Fibroblast of peridontal ligament (primary cell): Measurements from ENCODE around the gene ANG.
A peak's percentile ranks its signal among the peaks of the same experiment; 100 is the strongest.
"Not testable (repeated sequence)": the region's sequence is repeated elsewhere in the genome, so short reads cannot be mapped to it uniquely, and the experiment has no call there.

Experiments used
- DNase-seq: peaks from one replicate; pipeline ENCODE4 v3.0.0-alpha.2; 2010; ENCODE audit errors: extremely low read depth

Gene ANG

DNA sequence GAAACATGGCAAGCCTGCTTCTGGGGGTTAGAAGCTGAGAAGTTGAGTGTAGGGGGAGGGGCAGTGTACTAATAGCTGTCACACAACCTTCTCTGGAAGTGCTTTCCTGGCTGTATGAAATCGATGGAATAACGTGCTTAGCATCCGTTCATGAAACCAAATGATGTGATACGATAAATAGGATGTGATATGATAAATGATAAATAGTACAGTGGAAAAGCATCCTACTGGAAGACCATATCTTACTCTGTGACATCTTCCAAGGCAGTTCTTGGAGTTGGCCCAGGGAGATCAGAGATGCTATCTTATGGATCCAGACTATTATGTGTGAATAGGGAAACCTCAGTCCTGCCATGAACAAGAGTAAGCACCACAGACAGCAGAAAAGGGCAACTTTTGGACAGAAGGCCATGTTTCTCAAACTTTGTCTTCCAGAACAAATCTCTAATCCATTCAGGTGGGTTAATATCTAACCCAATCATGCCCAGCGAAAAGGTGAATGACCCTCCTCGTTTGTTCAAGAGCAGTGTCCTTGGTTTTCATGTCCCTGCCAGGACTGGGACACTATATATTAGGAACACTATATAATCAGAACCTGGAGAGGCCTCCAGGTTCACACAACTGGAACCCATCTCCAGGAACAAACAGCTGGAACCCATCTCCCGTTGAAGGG is at the start of gene ANG:
ANG (plus strand) TSS at position 598 of the 673 bp plus-strand sequence. CDS start 4,801 bp downstream, outside the sequence.
- DNase-seq, result no peak

DNA sequence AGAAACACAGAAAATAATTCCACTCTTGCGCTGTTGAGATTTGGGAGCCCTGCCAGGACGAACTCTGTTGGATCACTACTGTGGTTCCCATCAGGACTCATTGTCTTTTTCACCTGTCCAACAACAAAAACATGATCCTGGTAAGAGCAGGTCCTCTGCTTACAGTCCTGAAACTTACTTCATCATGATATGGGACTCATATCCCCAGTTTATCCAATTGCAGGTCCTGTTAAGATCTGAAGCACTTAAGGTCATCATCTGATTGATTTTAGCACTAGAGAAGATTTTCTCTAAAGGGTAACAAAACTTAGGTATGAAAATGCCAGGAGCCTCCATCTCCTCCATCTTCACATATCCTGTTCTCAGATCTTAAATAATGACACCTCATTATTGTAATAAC is 47.0 kb upstream of the ANG start, which contains the start of gene OR6S1:
OR6S1 (minus strand) TSS at position 101 of the 400 bp plus-strand sequence; CDS start at position 101, 0 bp downstream.
- DNase-seq, result no peak

DNA sequence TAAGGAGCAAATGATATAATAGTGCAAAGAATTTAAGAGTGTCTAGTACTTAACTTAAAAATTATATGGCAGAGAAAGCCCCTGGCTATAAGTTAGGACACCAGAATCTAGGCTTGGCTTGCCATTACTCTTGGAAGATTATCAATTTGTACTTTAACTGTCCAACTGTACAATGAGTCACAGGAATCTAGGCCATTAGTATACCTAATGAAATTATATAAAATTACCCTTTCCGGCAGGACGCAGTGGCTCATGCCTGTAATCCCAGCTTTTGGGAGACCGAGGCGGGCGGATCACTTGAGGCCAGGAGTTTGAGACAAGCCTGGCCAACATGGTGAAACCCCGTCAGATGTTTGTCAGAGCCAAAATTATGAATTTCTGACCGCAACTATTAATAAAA is 46.4 kb upstream of the ANG start:
- DNase-seq, result no peak

DNA sequence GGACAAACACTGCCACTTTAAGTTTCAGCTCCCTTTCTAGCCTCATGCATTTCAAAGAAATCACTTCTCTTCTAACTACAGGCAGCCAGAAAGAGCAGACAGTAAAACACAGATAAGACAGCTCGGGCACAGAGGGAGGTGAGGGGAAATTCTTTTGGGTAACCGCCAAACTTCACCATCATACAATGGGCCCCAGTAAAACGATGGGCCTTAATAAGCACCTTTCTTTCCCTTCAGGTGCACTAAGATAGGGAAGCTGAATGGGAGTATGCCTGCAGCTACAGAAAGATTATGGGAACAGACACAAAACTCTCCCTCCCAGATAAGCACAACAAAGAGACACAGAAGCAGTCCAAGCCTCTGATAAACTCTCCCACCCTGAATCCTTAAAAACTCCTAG is 45.8 kb upstream of the ANG start:
- not testable (repeated sequence) for DNase-seq

DNA sequence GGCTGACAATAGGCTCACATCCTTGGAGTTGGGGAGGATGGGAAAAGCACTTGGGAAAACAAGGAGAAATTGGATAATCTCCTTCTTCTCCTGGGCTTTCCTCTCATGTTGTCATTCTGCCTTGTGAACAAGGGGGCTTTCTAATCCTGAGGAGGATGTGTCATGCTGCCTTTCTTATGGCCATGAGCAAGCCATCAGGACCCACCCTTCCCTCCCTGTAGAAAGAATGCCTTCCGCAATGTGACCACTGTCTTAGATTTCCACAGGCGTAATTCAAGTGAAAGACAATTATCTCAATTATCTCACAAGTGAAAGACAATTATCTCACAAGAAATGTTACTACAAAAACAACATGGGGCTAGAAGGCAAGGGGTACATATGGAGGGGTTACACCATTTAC is 44.0 kb upstream of the ANG start:
- DNase-seq, result no peak

DNA sequence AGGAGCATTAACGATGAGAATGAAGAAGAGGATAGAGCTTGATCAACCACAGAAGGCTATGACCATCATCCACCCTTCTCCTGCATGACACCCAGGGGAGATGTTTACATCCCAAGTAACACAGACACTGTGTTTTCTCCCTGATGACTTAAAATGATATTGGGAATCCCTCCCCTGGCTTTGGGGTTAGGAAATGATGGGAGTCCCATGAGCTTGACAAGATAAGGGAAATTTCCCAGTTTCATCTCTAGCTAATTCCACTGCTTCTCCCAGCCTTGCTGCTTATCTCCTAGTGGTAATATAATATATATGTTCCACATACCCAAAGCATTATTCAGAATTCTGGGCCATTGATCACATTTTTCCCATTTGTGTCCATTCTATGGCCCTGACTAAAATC is 43.1 kb upstream of the ANG start:
- no peak for DNase-seq

DNA sequence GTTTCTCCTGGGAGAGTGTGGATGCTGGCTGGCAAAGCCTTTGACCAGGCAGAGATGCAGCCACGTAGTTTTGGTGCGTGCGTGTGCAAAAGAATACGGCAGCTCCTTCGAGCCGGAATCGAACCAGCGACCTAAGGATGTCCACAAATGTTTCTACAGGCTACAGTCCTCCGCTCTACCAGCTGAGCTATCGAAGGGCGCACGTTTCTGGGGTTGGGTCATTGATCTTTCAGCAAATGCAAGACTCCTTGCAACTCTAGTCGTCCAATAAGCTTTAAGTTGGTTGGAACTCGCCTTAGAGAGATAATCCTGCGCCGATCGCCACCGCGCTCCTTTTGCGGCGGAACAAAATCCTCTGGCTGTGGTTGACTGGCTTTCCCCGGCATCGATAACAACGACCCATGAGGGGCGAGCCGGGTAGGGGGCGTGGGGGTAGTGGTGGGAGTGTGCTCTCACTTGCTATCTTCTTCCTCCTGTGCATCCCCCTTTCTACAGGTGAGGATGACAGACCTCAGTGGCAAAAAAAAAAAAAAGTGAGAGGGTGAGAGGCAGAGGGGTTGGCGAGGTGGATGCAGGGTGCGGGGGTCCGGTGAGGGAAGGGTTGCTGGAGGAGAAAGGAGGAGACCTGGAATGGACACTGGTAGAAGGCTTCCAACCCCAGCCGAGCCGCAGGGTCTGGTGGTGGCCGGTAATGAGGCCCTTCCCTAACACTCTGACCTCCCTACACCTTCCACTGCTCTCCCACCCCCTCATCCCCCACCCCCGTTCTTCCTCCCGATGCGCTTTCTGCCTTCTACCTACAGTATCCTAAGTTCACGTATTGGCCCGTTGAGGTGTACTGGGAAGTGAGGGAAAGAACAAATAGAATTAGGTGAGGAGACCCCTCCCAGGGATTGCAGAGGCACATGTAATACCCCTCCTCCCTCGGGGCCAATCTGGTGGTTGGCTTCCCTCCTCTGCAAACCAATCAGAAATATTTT is 35.3 kb upstream of the ANG start:
- DNase-seq, result peak; percentile 74

DNA sequence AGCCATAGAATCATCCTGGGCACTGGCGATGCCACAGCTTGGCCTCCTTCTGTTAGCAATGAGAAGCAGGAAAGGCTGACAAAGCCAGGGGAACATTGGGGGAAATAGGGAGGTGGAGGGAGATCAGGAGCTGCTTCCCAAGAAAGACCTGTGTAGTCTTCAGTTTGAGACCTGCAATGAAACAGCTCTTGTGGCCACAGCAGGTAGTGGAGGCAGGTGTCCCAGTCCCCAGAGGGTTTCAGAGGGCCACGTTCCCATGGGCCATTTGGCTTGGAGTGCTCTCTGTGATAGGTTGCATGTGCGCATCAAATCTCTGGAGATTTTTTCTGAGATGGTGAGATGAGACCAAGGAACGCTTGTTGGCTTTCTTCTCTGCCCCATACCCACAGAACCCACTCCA is 32.7 kb upstream of the ANG start:
- DNase-seq, result no peak

DNA sequence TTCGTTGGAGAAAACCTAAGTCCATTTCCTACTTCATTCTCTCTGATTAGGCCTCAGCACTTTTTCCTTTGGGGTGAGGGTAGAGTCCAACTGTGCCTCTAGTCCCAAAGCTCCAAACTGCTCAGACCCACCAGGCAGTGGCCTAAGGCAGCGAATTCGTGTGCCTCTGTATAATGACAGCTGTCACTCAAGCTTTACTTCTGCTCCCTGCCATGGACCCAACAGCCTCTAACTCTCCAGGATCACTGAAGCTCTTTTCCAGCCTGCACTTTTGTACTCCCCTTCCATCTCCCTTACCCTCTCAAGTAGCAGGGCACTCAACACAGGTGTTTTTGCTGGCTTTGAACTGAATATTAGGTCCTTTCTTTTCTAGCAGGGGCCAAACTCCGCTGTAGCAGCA is 32.3 kb upstream of the ANG start:
- DNase-seq, result no peak

DNA sequence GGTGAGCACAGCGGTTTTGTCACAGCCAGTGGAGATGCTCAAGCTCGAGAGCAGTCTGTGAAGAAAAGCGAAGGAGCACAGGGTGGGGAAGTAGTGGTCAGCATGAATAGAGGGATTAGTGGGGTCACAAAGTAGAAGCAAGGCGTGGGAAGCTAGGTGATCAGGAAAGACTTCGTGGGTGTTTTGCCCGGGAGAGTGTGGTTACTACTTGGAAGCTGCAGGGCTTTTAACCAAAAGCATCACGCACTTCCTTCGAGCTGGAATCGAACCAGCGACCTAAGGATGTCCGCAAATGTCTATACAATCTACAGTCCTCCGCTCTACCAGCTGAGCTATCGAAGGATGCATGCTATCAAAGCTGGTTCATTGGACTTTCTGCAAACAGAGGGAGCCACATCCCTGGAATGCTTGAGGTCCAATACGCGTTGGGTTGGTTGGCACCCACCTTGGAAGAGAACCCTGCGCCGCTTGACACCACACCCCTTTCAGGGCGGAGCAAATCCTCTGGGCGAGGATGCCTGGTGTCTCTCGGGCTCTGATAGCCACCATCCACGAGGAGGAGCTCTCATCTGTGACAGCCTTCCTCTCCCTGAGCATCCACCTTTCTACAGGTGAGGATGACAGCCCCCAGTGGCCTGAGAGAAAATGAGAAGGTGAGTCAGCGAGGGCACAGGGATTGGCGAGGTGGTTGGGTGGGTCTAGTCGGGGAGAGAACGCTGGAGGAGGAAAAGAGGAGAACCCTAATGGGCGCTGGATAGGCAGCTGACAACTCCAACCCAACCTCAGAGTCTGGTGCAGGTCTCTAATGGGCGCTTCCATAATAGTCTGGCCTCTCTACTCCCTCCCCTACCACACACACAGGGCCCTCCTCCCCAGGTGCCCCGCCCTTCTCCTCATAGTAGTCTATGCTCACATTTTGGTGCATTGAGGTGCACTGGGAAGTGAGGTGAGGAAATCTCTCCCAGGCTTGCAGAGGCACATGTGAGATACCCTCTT is 31.1 kb upstream of the ANG start:
- no peak for DNase-seq

DNA sequence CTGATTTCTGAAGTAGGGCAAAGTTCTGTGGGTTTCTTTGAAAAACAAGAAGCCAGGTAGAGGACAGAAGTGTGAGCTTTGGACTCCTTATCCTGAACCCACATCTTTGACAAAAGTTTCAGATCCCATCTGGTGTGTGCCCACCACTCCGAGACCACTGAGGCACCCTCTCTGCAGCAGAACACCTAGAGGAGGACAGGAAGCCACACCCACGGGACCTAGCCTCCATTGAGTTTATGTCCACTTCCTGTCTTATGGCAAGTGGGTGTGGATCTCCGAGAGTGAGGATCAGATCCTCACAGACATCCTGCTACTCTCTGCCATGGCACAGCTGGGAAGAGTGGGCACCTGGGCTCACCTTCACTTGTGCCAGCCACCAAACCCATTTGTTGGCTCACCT is 30.3 kb upstream of the ANG start:
- no peak for DNase-seq

DNA sequence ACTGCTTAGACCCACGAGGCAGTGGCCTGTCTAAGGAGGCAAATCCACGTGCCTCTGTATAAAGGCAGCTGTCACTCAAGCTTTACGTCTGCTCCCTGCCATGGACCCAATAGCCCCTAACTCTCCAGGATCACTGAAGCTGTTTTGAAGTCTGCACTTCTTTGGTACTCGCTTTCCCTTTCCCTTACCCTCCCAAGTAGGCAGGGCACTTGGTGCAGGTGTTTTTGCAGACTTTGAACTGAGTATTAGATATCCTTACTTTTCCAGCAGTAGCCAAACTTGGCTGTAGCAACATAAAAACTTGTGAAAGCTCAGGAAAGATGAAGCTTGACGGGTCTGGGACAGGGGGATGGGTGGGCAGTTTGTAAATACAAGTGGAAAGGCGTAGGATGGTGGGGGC is 29.2 kb upstream of the ANG start:
- no peak for DNase-seq

DNA sequence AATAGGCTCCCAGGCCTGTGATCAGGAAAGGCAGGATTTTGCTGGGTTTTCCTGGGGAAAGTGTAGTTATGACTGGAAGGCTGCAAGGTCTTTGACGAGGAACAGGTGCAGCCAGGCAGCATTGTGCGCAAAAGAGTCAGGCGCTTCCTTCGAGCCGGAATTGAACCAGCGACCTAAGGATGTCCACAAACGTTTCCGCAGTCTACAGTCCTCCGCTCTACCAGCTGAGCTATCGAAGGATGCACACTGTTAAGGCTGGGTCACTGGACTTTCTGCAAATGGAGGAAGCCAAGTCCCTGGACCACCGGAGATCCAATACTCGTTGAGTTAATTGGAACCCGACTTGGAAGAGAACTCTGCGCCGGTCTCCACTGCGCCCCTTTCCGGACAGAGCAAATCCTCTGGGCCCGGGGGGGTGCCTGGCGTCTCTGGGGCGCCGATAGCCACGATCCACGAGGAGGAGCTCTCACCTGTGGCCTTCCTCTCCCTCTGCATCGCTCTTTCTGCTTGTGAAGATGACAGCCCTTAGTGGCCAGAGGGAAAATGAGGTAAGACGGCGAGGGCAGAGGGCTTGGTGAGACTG is 28.7 kb upstream of the ANG start:
- no peak for DNase-seq

DNA sequence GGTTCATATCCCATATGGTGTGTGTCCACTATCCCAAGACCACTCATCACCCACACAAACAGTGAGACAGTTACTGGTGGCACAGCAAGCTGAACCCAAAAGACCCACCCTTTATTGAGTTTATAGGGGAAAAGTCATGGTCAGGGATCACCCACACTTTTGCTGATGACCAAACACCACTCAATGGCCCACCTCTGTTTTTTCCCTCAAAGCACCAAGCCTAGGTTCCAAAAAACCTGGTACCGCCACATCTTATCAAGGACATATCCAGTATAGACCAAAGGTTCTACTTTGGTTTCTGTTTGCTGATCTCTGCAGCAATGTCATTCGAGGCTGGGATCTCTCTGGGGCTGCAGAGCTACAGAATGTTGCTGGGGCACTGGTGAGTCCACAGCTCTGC is 27.4 kb upstream of the ANG start:
- no peak for DNase-seq

DNA sequence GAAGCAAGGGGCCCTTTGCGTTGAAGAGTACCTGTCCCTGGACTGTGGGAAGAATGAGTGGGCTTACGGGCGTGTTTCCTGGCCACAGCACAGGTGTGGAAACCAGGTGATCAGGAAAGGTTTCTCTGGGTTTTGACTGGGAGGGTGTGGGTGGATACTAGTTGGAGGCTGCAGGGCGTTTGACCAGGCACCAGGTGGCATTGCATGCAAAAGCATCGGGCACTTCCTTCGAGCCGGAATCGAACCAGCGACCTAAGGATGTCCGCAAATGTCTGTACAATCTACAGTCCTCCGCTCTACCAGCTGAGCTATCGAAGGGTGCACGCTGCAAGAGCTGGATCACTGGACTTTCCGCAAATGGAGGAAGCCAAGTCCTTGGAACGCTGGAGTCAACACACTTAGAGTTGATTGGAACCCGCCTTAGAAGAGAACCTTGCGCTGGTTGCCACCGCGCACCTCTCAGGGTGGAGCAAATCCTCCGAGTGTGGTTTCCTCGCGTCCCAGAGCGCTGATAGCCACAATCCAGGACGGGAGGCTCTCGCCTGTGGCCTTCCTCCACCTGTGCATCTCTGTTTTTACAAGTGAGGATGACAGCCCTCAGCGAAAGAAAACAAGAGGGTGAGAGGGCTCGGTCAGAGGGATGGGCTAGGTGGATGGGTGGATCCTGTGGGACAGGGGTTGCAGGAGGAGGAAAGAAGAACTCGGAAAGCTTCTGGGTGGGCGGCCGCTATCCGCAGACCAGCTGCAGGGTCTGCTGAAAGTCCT is 25.4 kb upstream of the ANG start:
- DNase-seq, result peak; percentile 55

DNA sequence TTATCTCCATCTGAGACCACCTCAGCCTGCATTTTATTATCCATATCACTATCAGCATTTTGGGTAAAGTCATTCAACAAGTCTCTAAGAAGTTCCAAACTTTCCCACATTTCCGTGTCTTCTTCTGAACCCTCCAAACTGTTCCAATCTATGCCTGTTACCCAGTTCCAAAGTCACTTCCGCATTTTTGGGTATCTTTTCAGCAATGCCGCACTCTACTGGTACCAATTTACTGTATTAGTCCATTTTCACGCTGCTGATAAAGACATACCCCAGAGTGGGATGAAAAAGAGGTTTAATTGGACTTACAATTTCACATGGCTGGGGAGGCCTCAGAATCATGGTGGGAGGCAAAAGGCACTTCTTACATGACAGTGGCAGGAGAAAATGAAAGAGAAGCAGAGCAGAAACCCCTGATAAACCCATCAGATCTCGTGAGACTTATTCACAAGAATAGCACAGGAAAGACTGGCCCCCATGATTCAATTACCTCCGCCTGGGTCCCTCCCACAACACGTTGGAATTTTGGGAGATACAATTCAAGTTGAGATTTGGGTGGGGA is 22.1 kb upstream of the ANG start:
- not testable (repeated sequence) for DNase-seq

DNA sequence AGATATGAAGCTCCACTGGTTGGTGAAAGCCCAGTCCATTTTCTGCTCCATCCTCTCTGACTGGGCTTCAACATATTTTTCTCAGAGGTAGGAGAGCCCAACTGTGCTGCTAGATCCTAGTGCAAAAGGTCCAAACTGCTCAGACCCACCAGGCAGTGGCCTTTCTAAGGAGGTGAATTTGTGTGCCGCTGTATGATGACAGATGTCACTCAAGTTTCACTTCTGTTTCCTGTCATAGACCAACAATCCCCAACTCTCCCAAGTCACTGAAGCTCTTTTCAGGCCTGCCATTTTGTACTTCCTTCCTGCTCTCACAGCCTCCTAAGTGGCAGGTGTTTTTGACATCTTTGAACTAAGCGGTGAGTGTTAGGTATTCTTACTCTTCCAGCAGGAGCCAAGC is 20.6 kb upstream of the ANG start:
- no peak for DNase-seq

DNA sequence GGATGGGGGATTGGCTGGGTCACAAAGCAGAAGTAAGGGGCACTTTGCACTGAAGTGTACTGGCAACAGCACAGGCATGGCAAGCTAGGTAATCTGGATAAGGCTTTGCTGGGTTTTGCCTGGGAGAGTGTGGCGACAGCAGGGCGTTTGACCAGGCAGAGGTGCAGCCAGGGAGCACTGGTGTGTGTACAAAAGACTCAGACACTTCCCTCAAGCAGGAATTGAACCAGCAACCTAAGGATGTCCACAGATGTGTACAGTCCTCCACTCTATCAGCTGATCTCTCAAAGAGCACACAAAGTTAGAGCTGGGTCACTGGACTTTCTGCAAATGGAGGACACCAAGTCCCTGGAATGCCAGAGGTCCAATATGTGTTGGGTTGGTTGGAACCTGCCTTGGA is 19.6 kb upstream of the ANG start:
- DNase-seq, result no peak

DNA sequence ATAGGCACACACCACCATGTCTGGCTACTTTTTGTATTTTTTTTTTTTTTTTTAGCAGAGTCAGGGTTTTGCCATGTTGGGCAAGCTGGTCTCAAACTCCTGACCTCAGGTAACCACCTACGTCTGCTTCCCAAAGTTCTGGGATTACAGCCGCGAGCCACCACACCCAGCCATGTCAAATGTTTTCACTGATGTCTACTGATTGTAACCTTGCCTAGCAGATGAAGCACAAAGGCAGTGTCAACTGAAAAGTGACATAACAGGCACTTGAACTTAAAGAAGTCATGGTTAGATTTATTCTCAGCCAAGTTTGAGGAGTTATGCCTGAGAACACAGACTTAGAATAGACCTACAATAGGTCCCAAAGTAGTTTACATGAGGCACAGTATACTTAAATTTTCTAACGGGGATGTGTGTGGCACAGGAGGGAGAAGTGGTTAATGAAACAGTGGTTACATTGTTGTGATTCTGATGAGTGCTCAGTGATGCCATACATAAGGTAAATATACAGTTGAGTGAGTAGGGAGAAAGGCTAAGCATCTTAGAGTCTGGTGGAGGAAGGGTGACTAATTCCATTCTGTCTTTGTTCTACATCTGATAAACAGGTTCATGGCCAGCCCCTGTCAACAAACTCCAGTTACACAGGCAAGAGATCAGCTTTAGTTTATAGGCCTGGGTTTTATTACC is 16.8 kb upstream of the ANG start:
- no peak for DNase-seq

DNA sequence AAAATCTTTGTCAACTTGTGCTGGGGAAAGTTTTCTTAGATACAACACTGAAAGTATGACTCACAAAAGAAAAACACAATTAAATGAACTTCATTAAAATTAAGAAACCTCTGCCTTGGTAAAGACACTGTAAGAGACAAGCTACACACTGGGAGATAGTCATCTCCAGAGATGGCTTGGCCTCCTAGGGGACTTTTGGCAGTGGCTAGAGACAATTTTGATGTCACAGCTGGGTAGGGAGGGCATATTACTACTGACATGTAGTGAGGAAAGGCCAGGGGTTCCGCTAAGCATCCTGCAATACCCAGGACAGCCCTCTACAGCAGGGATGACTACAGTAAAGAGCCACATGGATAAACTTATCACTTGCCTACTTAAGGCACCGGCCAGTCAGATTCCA is 12.9 kb upstream of the ANG start:
- DNase-seq, result no peak
